Dermis microvascular lymphatic vessel endothelial cell (primary cell): ENCODE data around the gene DCTD. TPM values are rescaled to one million over a fixed set of nuclear protein-coding genes. Genes with fewer than 3 reads are reported as not detected.

Experiments used
- DNase-seq, 2 donors: peaks; one replicate each; pipeline versions ENCODE4 v3.0.0 to v3.0.0-alpha.2; 2010; ENCODE audit warnings: low read depth in 2 of 2
- total RNA-seq: library from RNA; depleted of rRNA; stranded (reverse); fragments of >200 nt; gene quantifications from 2 replicates; pipeline ENCODE4 v1.2.1, GENCODE V29; 2014

DCTD gene
- total RNA-seq, 1 donor from 2014 or later: 73.2 TPM

DNA sequence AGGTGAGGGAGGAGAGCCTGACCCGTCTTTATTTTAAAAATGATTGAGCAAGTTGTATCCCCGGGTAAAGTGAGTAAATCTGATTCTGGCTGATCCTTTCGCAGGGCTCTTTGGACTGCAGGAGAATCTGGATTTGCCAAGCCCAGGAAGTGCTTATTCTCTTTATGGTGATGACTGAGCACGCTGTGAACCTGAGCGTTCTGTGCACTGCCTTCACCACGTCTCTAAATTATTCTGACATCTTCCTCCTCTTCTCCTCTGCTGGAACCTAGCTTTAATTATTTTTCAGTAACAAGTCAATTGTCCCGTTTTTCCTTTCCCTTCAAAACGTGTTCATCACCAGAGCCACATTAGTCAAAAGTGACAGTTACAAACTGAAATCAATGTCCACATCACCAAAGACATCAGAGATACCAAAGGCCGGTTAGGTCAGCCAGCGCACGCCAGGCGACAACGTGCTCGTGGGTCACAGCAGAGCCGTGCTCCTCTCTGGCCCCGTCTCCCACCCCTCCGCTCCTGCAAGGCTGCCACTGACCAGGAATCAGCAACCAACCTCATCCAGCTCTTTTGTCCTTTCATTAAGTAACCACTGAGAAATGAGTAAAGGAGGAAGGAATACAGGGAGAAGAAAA is 74.3 kb downstream of the DCTD start:
- no peak for DNase-seq

DNA sequence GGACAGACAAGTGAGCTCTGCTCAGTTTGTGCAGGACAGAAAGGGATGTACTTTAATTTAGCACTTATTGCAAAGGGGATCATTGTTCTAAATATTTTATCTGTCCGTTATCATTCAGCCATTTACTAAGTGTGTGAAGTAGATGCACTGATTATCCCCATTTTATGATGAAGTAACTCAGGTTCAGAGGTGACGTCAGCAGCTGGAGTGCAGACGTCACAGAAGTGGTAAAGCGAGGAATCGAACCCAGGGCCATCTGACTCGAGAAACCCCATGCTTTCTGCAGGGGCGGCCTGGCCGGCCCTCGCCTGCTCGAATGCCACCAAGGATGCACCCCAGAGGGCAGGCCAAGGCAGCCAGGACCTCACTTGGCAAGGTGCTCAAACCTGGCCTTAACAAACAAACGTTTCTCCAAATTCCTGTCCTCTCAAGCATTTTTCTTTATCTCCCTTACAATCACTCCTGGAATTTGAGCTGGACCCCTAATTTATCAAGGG is 75.0 kb downstream of the DCTD start:
- no peak for DNase-seq

DNA sequence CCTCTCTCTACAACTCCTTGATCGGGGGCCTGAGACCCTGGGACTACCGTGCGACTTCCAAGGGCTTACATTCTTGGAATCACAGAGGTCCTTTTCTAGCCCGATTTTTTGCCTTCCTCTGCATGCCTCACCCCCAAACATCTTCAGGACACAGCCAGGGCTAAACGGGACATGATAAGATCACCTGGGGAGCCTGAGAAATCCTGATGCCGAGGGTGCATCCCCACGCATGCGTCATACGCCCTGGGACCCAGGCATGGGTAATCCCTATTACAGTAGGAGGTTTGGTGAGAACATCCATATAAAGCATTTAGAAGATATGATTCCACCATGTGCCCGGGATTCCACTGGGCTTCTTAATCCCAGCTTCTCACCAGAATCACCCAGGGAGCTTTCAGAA is 77.1 kb downstream of the DCTD start:
- no peak for DNase-seq

Other genes with a start within 250 kb of the DCTD start
- gene WWC2, start 181.9 kb upstream of the DCTD start, total RNA-seq: 20.3 and 26.0 TPM in 2 replicates